Ishikawa (cell line): ENCODE measurements around the gene FGF12.

Experiments
- CEBPB ChIP-seq: IDR thresholded peaks from 2 replicates; pipeline ENCODE4 v1.6.1; 2012
- EGR1 ChIP-seq: IDR thresholded peaks from 2 replicates; pipeline ENCODE4 v1.6.1; 2012
- EP300 ChIP-seq: IDR thresholded peaks from 2 replicates; pipeline ENCODE4 v1.6.1; 2012; ENCODE audit warnings: borderline replicate concordance
- MAX ChIP-seq: IDR thresholded peaks from 2 replicates; pipeline ENCODE4 v1.6.1; 2012

- no peak for TF ChIP-seq CEBPB
- TF ChIP-seq MAX, result no peak
- TF ChIP-seq EGR1, result no peak
- TF ChIP-seq EP300, result no peak
Observed at GRCh38 chr3:192307631-192308030, 419.7 kb downstream of the FGF12 start.
